Lung (tissue), 12 donors: Measurements from ENCODE around the gene AOAH. TPM values are rescaled to one million over a fixed set of nuclear protein-coding genes. Genes with fewer than 3 reads are reported as not detected.

Experiments
- ATAC-seq: fragments of 200-7000 bp; cut with Tn5 transposase; one replicate; pipeline ENCODE4 v1.9.1; 2020; ENCODE audit warnings: moderate number of reproducible peaks; ENCODE audit not compliant: insufficient read depth, low FRiP score
- DNase-seq, 3 donors: peaks; one replicate each; pipeline ENCODE4 v3.0.0-alpha.2; 2013 to 2017
- H3K27ac ChIP-seq, 2 donors: one replicate each; pipeline ENCODE4 v1.5.1; 2013; ENCODE audit warnings: mild to moderate bottlenecking in 2 of 2, moderate library complexity in 2 of 2, control low read depth in 1 of 2, inconsistent platforms in 1 of 2, low read depth in 1 of 2, low read length in 1 of 2
- H3K27me3 ChIP-seq, 3 donors: one replicate each; pipeline ENCODE4 v1.5.1; 2013; ENCODE audit warnings: low read length in 2 of 3; ENCODE audit not compliant: control insufficient read depth in 3 of 3, insufficient read depth in 3 of 3
- H3K36me3 ChIP-seq, 4 donors: one replicate each; pipeline ENCODE4 v1.5.1; 2013; ENCODE audit warnings: low read length in 4 of 4, mild to moderate bottlenecking in 1 of 4, moderate library complexity in 1 of 4; ENCODE audit not compliant: control insufficient read depth in 4 of 4, insufficient read depth in 4 of 4
- H3K4me1 ChIP-seq, 5 donors: one replicate each; pipeline ENCODE4 v1.5.1; 2013; ENCODE audit warnings: low read length in 5 of 5, mild to moderate bottlenecking in 2 of 5, moderate library complexity in 1 of 5; ENCODE audit not compliant: control insufficient read depth in 5 of 5, insufficient read depth in 5 of 5
- H3K4me3 ChIP-seq: one replicate; pipeline ENCODE4 v1.5.1; 2013; ENCODE audit warnings: mild to moderate bottlenecking, control low read depth, moderate library complexity
- H3K9ac ChIP-seq, 2 donors: one replicate each; pipeline ENCODE4 v1.5.1; 2013; ENCODE audit warnings: low read length in 2 of 2, control low read depth in 1 of 2; ENCODE audit not compliant: insufficient read depth in 1 of 2
- H3K9me3 ChIP-seq, 4 donors: one replicate each; pipeline ENCODE4 v1.5.1; 2013; ENCODE audit warnings: low read length in 3 of 4, mild to moderate bottlenecking in 1 of 4, moderate library complexity in 1 of 4; ENCODE audit not compliant: control insufficient read depth in 4 of 4, insufficient read depth in 3 of 4
- WGBS, 2 donors: extraction: QIAGEN DNeasy Blood & Tissue Kit; methylation state at CpG; one replicate each; pipeline ENCODE4 v1.1.7; 2013; 5-methylcytosine and 5-hydroxymethylcytosine counted together
- polyA plus RNA-seq, 2 donors: library from polyadenylated mRNA; stranded (reverse); fragments of 200-250 nt; gene quantifications; one replicate each; pipeline ENCODE4 v1.2.1, GENCODE V29; 2013
- total RNA-seq, 2 donors: library from RNA; depleted of rRNA in 1 of 2; stranded (reverse); fragments of >200 nt in 1 of 2; gene quantifications; one replicate each; pipeline ENCODE4 v1.2.1, GENCODE V29; 2014 to 2021
- TF ChIP-seq, protein P1 (sequence below): IDR thresholded peaks from 2 replicates; pipeline ENCODE4 v1.5.1; 2012; ENCODE audit warnings: mild to moderate bottlenecking; ENCODE audit errors: control extremely low read depth, extremely low read depth
- donor health status: control.
- donor health status: control.
- donor health status: Bipolar disorder and iron deficiency.
- donor health status: healthy.
- donor health status: DM: yes; HTN: yes; CAD: no.

Gene AOAH
- total and polyA plus RNA-seq, 4 donors = 4.7 to 36.4 (median 29.0) TPM

GRCh38 chr7:36748017-36748487 is 23.8 kb upstream of the AOAH start:
- H3K36me3 ChIP-seq = no peaks in the 10 kb centered on the region
- DNase-seq = no peak
- H3K27me3 ChIP-seq = no peaks in the 10 kb centered on the region
- H3K9me3 ChIP-seq = no peaks in the 10 kb centered on the region
- H3K27ac ChIP-seq = no peak overlapping the region
- H3K9ac ChIP-seq = no peak overlapping the region
- ATAC-seq = no peak
- WGBS, 2 donors = 50 to 75% methylated on average over 7 of the region's 7 CpGs
- TF ChIP-seq, protein P1, sequence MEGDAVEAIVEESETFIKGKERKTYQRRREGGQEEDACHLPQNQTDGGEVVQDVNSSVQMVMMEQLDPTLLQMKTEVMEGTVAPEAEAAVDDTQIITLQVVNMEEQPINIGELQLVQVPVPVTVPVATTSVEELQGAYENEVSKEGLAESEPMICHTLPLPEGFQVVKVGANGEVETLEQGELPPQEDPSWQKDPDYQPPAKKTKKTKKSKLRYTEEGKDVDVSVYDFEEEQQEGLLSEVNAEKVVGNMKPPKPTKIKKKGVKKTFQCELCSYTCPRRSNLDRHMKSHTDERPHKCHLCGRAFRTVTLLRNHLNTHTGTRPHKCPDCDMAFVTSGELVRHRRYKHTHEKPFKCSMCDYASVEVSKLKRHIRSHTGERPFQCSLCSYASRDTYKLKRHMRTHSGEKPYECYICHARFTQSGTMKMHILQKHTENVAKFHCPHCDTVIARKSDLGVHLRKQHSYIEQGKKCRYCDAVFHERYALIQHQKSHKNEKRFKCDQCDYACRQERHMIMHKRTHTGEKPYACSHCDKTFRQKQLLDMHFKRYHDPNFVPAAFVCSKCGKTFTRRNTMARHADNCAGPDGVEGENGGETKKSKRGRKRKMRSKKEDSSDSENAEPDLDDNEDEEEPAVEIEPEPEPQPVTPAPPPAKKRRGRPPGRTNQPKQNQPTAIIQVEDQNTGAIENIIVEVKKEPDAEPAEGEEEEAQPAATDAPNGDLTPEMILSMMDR = no peak
- peaks cover 0 to 2% (median 0%) of the 10 kb centered on the region in 5 donors for H3K4me1 ChIP-seq
- no peak overlapping the region for H3K4me3 ChIP-seq

DNA sequence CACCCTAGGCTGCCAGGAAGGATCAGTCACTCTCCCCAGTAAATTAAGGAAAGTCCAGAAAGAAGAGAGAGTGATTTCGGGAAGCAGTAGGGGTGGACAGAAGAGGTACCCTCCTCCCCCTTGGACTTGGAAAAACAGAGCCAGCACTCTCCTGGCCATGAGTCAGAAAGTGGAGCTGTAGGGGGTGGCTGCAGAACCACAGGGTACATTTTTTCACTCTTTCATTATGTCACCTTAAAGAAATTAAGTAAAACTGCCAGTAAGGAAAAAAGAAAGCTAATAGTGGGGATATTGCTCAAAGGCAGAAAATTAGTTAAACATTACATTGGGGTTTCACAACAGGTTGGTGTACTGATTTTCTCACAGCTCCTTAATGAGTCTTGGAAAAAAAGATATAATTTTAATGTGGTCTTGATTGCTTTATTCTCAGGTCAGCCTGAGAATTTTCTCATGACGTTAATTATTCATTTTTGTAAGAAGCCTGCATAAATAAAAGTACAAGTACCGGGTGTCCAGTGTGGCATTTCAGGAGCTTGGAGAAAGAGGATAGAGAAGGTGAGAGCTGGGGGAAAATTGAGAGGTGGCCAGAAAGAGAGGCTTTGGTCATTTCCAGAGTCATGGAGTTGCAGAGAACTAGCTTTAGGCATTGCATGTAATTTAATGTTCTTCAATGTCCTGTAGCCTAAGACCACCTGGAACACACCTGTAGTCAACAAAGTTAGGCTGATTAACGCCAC is 23.2 kb upstream of the AOAH start:
- WGBS, 2 donors = 73 to 77% methylated on average over 4 of the region's 4 CpGs
- Histone ChIP-seq H3K36me3 (no peaks in the 10 kb centered on the region), H3K9me3 (no peaks in the 10 kb centered on the region), H3K9ac (no peak overlapping the region), H3K27me3 (no peaks in the 10 kb centered on the region), H3K27ac (no peak overlapping the region), H3K4me3 (no peak overlapping the region), H3K4me1 (peaks cover 0 to 2% (median 0%) of the 10 kb centered on the region in 5 donors)
- peak; percentile 30 for ATAC-seq
- TF ChIP-seq, protein P1 = no peak
- peak in 1 of 3 donors; percentile 30 for DNase-seq

DNA sequence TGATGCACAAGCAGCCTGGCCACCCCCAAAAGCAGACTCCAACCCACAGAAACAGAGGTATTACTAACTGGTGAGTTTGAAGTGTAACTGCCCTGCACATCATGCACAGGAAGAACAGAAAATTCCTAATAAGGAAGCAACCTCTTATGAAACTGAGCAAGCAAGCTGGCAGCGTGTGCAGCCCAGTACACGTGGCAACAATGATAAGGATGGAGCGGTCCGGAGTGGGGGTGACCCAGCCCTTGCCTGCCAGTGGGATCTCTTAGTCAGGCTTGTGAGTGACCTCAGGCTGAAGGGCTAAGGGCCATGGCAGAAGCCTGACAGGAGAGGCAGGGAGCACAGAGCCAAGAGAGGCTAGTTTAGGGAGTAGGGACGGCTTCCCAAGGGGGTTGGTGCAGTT is 22.1 kb upstream of the AOAH start:
- TF ChIP-seq, protein P1 = no peak
- Histone ChIP-seq H3K36me3 (no peaks in the 10 kb centered on the region), H3K9me3 (no peaks in the 10 kb centered on the region), H3K27me3 (no peaks in the 10 kb centered on the region), H3K9ac (no peak overlapping the region), H3K27ac (no peak overlapping the region), H3K4me3 (no peak overlapping the region), H3K4me1 (peaks cover 0 to 2% (median 0%) of the 10 kb centered on the region in 5 donors)
- DNase-seq (peak in 1 of 3 donors; percentile 16), ATAC-seq (peak; percentile 30)
- 34 to 45% methylated on average over 5 of the region's 5 CpGs for whole genome bisulfite sequencing, 2 donors
